Prostate gland (tissue), 2 donors: ENCODE results near the gene PAX5.

ENCODE experiments used
- POLR2A ChIP-seq: fragments of 450-650 bp; IDR thresholded peaks from one replicate; pipeline ENCODE4 v1.6.1; 2016; ENCODE audit warnings: antibody characterized with exemption, mild to moderate bottlenecking
- POLR2AphosphoS5 ChIP-seq: sonication (generic); formaldehyde crosslinking; IDR thresholded peaks from one replicate; pipeline ENCODE4 v1.6.1; 2017; ENCODE audit warnings: antibody characterized with exemption
- TF ChIP-seq, protein P1 (sequence below), 4 experiments: fragments of 200-600 bp in 2 of 4; fragments of 450-650 bp in 2 of 4; sonication (generic) in 2 of 4; IDR thresholded peaks; 1 replicate in 3 of 4; 2 replicates in 1 of 4; pipeline ENCODE4 v1.5.1; 2016 to 2019; ENCODE audit warnings: antibody characterized with exemption in 4 of 4, mild to moderate bottlenecking in 2 of 4, moderate library complexity in 2 of 4

DNA sequence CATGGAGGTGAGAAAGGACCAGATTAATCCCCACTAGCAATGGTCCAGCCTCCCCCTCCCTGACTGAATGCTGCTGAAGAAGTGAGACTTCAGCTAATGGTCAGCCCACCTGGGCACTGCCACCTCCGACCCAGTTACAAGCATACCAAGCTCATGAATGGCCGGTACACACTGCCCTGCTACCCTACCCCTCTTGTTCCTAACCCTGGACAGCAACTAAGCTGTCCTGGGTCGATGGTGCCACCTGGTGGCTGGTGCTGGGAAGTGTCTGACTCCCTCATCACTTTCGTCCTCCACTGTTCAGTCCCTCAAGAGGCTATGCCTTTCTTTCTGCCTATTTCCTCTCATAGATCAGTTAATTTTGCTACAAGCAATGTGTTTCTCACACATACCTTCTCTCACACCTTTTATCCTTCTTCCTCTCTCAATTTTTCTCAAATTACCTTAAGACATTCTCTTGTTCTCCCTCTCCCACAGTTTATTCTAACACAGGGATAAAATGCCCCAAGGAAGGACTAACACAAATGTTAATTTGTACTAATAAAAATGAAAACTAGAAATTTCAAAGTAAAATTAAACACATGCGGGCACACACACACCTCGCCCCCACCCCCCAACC, 42.4 kb downstream of the PAX5 start:
- TF ChIP-seq, protein P1, sequence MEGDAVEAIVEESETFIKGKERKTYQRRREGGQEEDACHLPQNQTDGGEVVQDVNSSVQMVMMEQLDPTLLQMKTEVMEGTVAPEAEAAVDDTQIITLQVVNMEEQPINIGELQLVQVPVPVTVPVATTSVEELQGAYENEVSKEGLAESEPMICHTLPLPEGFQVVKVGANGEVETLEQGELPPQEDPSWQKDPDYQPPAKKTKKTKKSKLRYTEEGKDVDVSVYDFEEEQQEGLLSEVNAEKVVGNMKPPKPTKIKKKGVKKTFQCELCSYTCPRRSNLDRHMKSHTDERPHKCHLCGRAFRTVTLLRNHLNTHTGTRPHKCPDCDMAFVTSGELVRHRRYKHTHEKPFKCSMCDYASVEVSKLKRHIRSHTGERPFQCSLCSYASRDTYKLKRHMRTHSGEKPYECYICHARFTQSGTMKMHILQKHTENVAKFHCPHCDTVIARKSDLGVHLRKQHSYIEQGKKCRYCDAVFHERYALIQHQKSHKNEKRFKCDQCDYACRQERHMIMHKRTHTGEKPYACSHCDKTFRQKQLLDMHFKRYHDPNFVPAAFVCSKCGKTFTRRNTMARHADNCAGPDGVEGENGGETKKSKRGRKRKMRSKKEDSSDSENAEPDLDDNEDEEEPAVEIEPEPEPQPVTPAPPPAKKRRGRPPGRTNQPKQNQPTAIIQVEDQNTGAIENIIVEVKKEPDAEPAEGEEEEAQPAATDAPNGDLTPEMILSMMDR (IDR thresholded peaks at IDR 0.05) = peak in 3 of 4 experiments; percentile 31 to 59 (median 44)
- TF ChIP-seq POLR2A (no peak), POLR2AphosphoS5 (no peak)
